Liver (tissue), 9 donors: ENCODE data around the gene HPCA. TPM values are rescaled to one million over a fixed set of nuclear protein-coding genes. Genes with fewer than 3 reads are reported as not detected.

ENCODE experiments used
- DNase-seq: peaks from one replicate; pipeline ENCODE4 v3.0.0-alpha.2; 2017; ENCODE audit warnings: low spot score
- H3K27ac ChIP-seq, 2 donors: one replicate each; pipeline ENCODE4 v1.7.0; 2013; ENCODE audit warnings: inconsistent platforms in 2 of 2, low read length in 2 of 2, control low read depth in 1 of 2, low read depth in 1 of 2, mild to moderate bottlenecking in 1 of 2
- H3K27me3 ChIP-seq, 4 donors: one replicate each; pipeline versions ENCODE4 v1.6.1 to v1.7.0; 2013; ENCODE audit warnings: low read length in 3 of 4, inconsistent platforms in 1 of 4, mild to moderate bottlenecking in 1 of 4, moderate library complexity in 1 of 4; ENCODE audit not compliant: control insufficient read depth in 4 of 4, insufficient read depth in 4 of 4
- H3K36me3 ChIP-seq, 4 donors: one replicate each; pipeline versions ENCODE4 v1.6.1 to v1.7.0; 2013; ENCODE audit warnings: low read length in 3 of 4, mild to moderate bottlenecking in 3 of 4, low read depth in 1 of 4, moderate library complexity in 1 of 4; ENCODE audit not compliant: control insufficient read depth in 4 of 4, insufficient read depth in 3 of 4
- H3K4me1 ChIP-seq, 4 donors: one replicate each; pipeline versions ENCODE4 v1.6.1 to v1.7.0; 2013; ENCODE audit warnings: low read length in 3 of 4, mild to moderate bottlenecking in 3 of 4, moderate library complexity in 1 of 4; ENCODE audit not compliant: control insufficient read depth in 4 of 4, insufficient read depth in 4 of 4
- H3K4me3 ChIP-seq, 3 donors: one replicate each; pipeline versions ENCODE4 v1.6.1 to v1.7.0; 2013; ENCODE audit warnings: low read length in 3 of 3, control low read depth in 1 of 3, low read depth in 1 of 3, mild to moderate bottlenecking in 1 of 3
- H3K9ac ChIP-seq, 2 donors: one replicate each; pipeline ENCODE4 v1.7.0; 2013; ENCODE audit warnings: low read length in 2 of 2, mild to moderate bottlenecking in 2 of 2, moderate library complexity in 2 of 2, control low read depth in 1 of 2, low read depth in 1 of 2
- H3K9me3 ChIP-seq, 4 donors: one replicate each; pipeline versions ENCODE4 v1.6.1 to v1.7.0; 2013; ENCODE audit warnings: low read length in 3 of 4; ENCODE audit not compliant: control insufficient read depth in 4 of 4
- CTCF ChIP-seq: fragments of 150-350 bp; IDR thresholded peaks from 2 replicates; pipeline ENCODE4 v1.5.1; 2017; ENCODE audit warnings: improper control_type of control experiment, low read depth, low read length; ENCODE audit not compliant: missing input control
- EGR1 ChIP-seq, 2 donors: IDR thresholded peaks; 2 replicates each; pipeline ENCODE4 v1.6.1; 2016 to 2018; ENCODE audit warnings: antibody characterized with exemption in 2 of 2, low read depth in 2 of 2
- FOXA1 ChIP-seq: IDR thresholded peaks from 2 replicates; pipeline ENCODE4 v1.6.1; 2016; ENCODE audit warnings: antibody characterized with exemption
- GABPA ChIP-seq, 2 donors: IDR thresholded peaks in 1 of 2; conservative IDR thresholded peaks in 1 of 2; 2 replicates each; pipeline ENCODE4 v1.6.1; 2016; ENCODE audit warnings: antibody characterized with exemption in 2 of 2, mild to moderate bottlenecking in 1 of 2, moderate library complexity in 1 of 2
- HNF4A ChIP-seq, 2 donors: conservative IDR thresholded peaks; 2 replicates each; pipeline ENCODE4 v1.6.1; 2016; ENCODE audit warnings: antibody characterized with exemption in 2 of 2, mild to moderate bottlenecking in 2 of 2
- HNF4G ChIP-seq: IDR thresholded peaks from 2 replicates; pipeline ENCODE4 v1.6.1; 2016; ENCODE audit warnings: antibody characterized with exemption
- JUND ChIP-seq, 2 donors: IDR thresholded peaks; 2 replicates each; pipeline ENCODE4 v1.6.1; 2016; ENCODE audit warnings: antibody characterized with exemption in 2 of 2
- MAX ChIP-seq: IDR thresholded peaks from 2 replicates; pipeline ENCODE4 v1.6.1; 2016; ENCODE audit warnings: antibody characterized with exemption
- NR2F2 ChIP-seq: IDR thresholded peaks from 2 replicates; pipeline ENCODE4 v1.6.1; 2016; ENCODE audit warnings: antibody characterized with exemption
- RAD21 ChIP-seq, 2 donors: IDR thresholded peaks; 2 replicates each; pipeline ENCODE4 v1.6.1; 2016; ENCODE audit warnings: antibody characterized with exemption in 2 of 2, mild to moderate bottlenecking in 2 of 2
- REST ChIP-seq: IDR thresholded peaks from 2 replicates; pipeline ENCODE4 v1.6.1; 2016; ENCODE audit warnings: antibody characterized with exemption, mild to moderate bottlenecking
- RXRA ChIP-seq, 2 donors: IDR thresholded peaks; 2 replicates each; pipeline ENCODE4 v1.6.1; 2017 to 2018; ENCODE audit warnings: antibody characterized with exemption in 2 of 2, mild to moderate bottlenecking in 1 of 2
- SP1 ChIP-seq: IDR thresholded peaks from 2 replicates; pipeline ENCODE4 v1.6.1; 2018; ENCODE audit warnings: antibody characterized with exemption, mild to moderate bottlenecking
- TAF1 ChIP-seq: conservative IDR thresholded peaks from 2 replicates; pipeline ENCODE4 v1.6.1; 2016; ENCODE audit warnings: antibody characterized with exemption, mild to moderate bottlenecking
- YY1 ChIP-seq: IDR thresholded peaks from 2 replicates; pipeline ENCODE4 v1.6.1; 2016; ENCODE audit warnings: antibody characterized with exemption, mild to moderate bottlenecking
- ZBTB33 ChIP-seq: IDR thresholded peaks from 2 replicates; pipeline ENCODE4 v1.6.1; 2016; ENCODE audit warnings: antibody characterized with exemption
- WGBS: extraction: QIAGEN DNeasy Blood & Tissue Kit; methylation state at CpG from one replicate; pipeline ENCODE4 v1.1.7; 2013; 5-methylcytosine and 5-hydroxymethylcytosine counted together
- polyA plus RNA-seq, 2 donors: library from polyadenylated mRNA; stranded (reverse) in 1 of 2; unstranded in 1 of 2; fragments of 200-250 nt in 1 of 2; fragments of >200 nt in 1 of 2; fragmentation: Nextera tagmentation in 1 of 2; extraction: Ambion mirVana in 1 of 2; gene quantifications; one replicate each; pipeline versions ENCODE4 v1.2.1 to v1.2.3, GENCODE V29; 2013 to 2015
- total RNA-seq, 2 donors: library from RNA; depleted of rRNA; stranded (reverse); fragments of >200 nt; gene quantifications; one replicate each; pipeline ENCODE4 v1.2.3, GENCODE V29; 2014
- donor health status: healthy.
- donor health status: healthy.
- donor health status: healthy.
- donor health status: healthy.
- donor health status: healthy.

HPCA gene
- total and polyA plus RNA-seq, 4 donors: not detected

- Histone ChIP-seq H3K27ac (no peak overlapping the region), H3K27me3 (no peaks in the 10 kb centered on the region), H3K9me3 (no peaks in the 10 kb centered on the region), H3K36me3 (no peaks in the 10 kb centered on the region), H3K4me1 (peaks cover 0 to 3% (median 0%) of the 10 kb centered on the region in 4 donors), H3K4me3 (no peak overlapping the region), H3K9ac (no peak overlapping the region)
- 84% methylated on average over 6 of the region's 6 CpGs for WGBS
- DNase-seq: no peak
- TF ChIP-seq HNF4A (conservative IDR thresholded peaks at IDR 0.05) (no peak), TAF1 (no peak), EGR1 (IDR thresholded peaks at IDR 0.05; ENCODE audit: low read depth in 2 of 2) (no peak), CTCF (no peak), GABPA (IDR thresholded peaks at IDR 0.05 in 1 of 2, conservative IDR thresholded peaks at IDR 0.05 in 1 of 2) (no peak), FOXA1 (no peak), YY1 (no peak), REST (no peak), JUND (IDR thresholded peaks at IDR 0.05) (no peak), NR2F2 (no peak), SP1 (no peak), RAD21 (IDR thresholded peaks at IDR 0.05) (no peak), MAX (no peak), ZBTB33 (no peak), HNF4G (no peak), RXRA (IDR thresholded peaks at IDR 0.05) (no peak)
These were observed 40.3 kb downstream of the HPCA start for GRCh38 chr1:32926562-32926961.

GRCh38 chr1:32927441-32927840 is 41.1 kb downstream of the HPCA start:
- Histone ChIP-seq H3K27ac (no peak overlapping the region), H3K4me3 (no peak overlapping the region), H3K36me3 (no peaks in the 10 kb centered on the region), H3K9me3 (no peaks in the 10 kb centered on the region), H3K4me1 (peaks cover 0 to 3% (median 0%) of the 10 kb centered on the region in 4 donors), H3K9ac (no peak overlapping the region), H3K27me3 (no peaks in the 10 kb centered on the region)
- no peak for DNase-seq
- 96% methylated on average over 2 of the region's 2 CpGs for WGBS
- TF ChIP-seq JUND (IDR thresholded peaks at IDR 0.05): no peak
- TF ChIP-seq NR2F2: no peak
- no peak for TF ChIP-seq SP1
- TF ChIP-seq FOXA1: no peak
- TF ChIP-seq GABPA (IDR thresholded peaks at IDR 0.05 in 1 of 2, conservative IDR thresholded peaks at IDR 0.05 in 1 of 2): no peak
- no peak for TF ChIP-seq HNF4A (conservative IDR thresholded peaks at IDR 0.05)
- TF ChIP-seq CTCF: no peak
- TF ChIP-seq ZBTB33: no peak
- TF ChIP-seq EGR1 (IDR thresholded peaks at IDR 0.05; ENCODE audit: low read depth in 2 of 2): no peak
